NB4 (cell line): Measurements from ENCODE around the gene CBFA2T2.

Experiments
- CTCF ChIP-seq: IDR thresholded peaks from one replicate; pipeline ENCODE4 v1.5.1; 2012; ENCODE audit warnings: low read depth, low read length
- MYC ChIP-seq: IDR thresholded peaks from 2 replicates; pipeline ENCODE4 v1.6.1; 2011; ENCODE audit warnings: low read depth, low read length
- POLR2A ChIP-seq: IDR thresholded peaks from 2 replicates; pipeline ENCODE4 v1.6.1; 2011; ENCODE audit warnings: mild to moderate bottlenecking; ENCODE audit not compliant: insufficient read length; ENCODE audit errors: extremely low read depth
- TF ChIP-seq, protein P1 (sequence below): IDR thresholded peaks from 2 replicates; pipeline ENCODE4 v1.6.1; 2011; ENCODE audit warnings: low read depth, low read length

- TF ChIP-seq CTCF (no peak), POLR2A (no peak), MYC (no peak)
- TF ChIP-seq, protein P1, sequence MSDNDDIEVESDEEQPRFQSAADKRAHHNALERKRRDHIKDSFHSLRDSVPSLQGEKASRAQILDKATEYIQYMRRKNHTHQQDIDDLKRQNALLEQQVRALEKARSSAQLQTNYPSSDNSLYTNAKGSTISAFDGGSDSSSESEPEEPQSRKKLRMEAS, result no peak
Measured at GRCh38 chr20:33443006-33443511, 46.8 kb upstream of the CBFA2T2 start.
